PC-3 (cell line): Measurements from ENCODE around the gene CTRB1. TPM values are rescaled to one million over a fixed set of nuclear protein-coding genes. Genes with fewer than 3 reads are reported as not detected.
"Not testable (repeated sequence)": the region's sequence is repeated elsewhere in the genome, so short reads cannot be mapped to it uniquely, and the experiment has no call there.

Source experiments
- ATAC-seq: fragments of 200-7000 bp; cut with Tn5 transposase; 2 replicates; pipeline ENCODE4 v1.9.1; 2020; ENCODE audit warnings: mild to moderate bottlenecking, moderate library complexity
- BruUV-seq: library from RNA; stranded (reverse); fragments of 400-500 nt; replicated peaks from 2 replicates; lab custom pipeline; 2021; lab: Mats Ljungman, UMichigan
- CTCF ChIA-PET: fragments of 300-600 bp; sonication (Branson Sonifier 250); formaldehyde crosslinking; loops from one replicate; lab custom pipeline; 2022; ENCODE audit warnings: antibody characterized with exemption; lab: Charles Lee
- POLR2A ChIA-PET: fragments of 300-600 bp; sonication (Branson Sonifier 250); formaldehyde crosslinking; loops from one replicate; lab custom pipeline; 2022; ENCODE audit warnings: antibody characterized with exemption; ENCODE audit not compliant: unreplicated experiment; lab: Charles Lee
- DNase-seq: peaks from one replicate; pipeline ENCODE4 v3.0.0-alpha.2; 2015
- H2AFZ ChIP-seq: fragments of 300-600 bp; sonication (generic); 2 replicates; pipeline ENCODE4 v1.6.0; 2016; ENCODE audit warnings: antibody characterized with exemption, low read length
- H3F3A ChIP-seq: fragments of 300-600 bp; sonication (generic); one replicate; pipeline ENCODE4 v1.6.0; 2017; ENCODE audit warnings: antibody characterized with exemption, low read length, control low read depth, mild to moderate bottlenecking; ENCODE audit not compliant: unreplicated experiment
- H3K27ac ChIP-seq: fragments of 300-600 bp; sonication (generic); 2 replicates; pipeline ENCODE4 v1.5.1; 2016; ENCODE audit warnings: mild to moderate bottlenecking, low read length
- H3K27me3 ChIP-seq: fragments of 300-600 bp; sonication (generic); 2 replicates; pipeline ENCODE4 v1.6.1; 2016; ENCODE audit warnings: low read length, mixed read lengths
- H3K36me3 ChIP-seq: fragments of 300-600 bp; sonication (generic); 2 replicates; pipeline ENCODE4 v1.6.1; 2016; ENCODE audit warnings: low read depth, mixed run types, low read length, mixed read lengths
- H3K4me1 ChIP-seq: fragments of 300-600 bp; sonication (generic); 2 replicates; pipeline ENCODE4 v1.5.1; 2016; ENCODE audit warnings: low read length; ENCODE audit not compliant: insufficient read depth
- H3K4me2 ChIP-seq: fragments of 300-600 bp; sonication (generic); 2 replicates; pipeline ENCODE4 v1.6.0; 2016; ENCODE audit warnings: low read length
- H3K4me3 ChIP-seq: fragments of 300-600 bp; sonication (generic); 2 replicates; pipeline ENCODE4 v1.5.1; 2016; ENCODE audit warnings: mild to moderate bottlenecking, low read length, mixed read lengths
- H3K79me2 ChIP-seq: fragments of 300-600 bp; sonication (generic); 2 replicates; pipeline ENCODE4 v1.6.1; 2017; ENCODE audit warnings: low read length, mixed read lengths
- H3K9ac ChIP-seq: fragments of 300-600 bp; sonication (generic); 2 replicates; pipeline ENCODE4 v1.6.0; 2016; ENCODE audit warnings: mild to moderate bottlenecking, low read length
- H3K9me2 ChIP-seq: fragments of 300-600 bp; sonication (generic); replicated peaks from 2 replicates; pipeline ENCODE4 v1.6.1; 2016; ENCODE audit warnings: mixed run types, low read length, mixed read lengths
- H3K9me3 ChIP-seq: fragments of 300-600 bp; sonication (generic); 2 replicates; pipeline ENCODE4 v1.6.1; 2016; ENCODE audit warnings: low read length, mixed read lengths
- H4K20me1 ChIP-seq: fragments of 300-600 bp; sonication (generic); 2 replicates; pipeline ENCODE4 v1.6.1; 2016; ENCODE audit warnings: low read length, mixed read lengths
- CTCF ChIP-seq: fragments of 300-600 bp; sonication (generic); conservative IDR thresholded peaks from 2 replicates; pipeline ENCODE4 v1.5.1; 2017; ENCODE audit warnings: antibody characterized with exemption, low read depth, mild to moderate bottlenecking, low read length
- EZH2 ChIP-seq: fragments of 300-600 bp; sonication (generic); IDR thresholded peaks from one replicate; pipeline ENCODE4 v1.6.1; 2017; ENCODE audit warnings: antibody characterized with exemption, mild to moderate bottlenecking, low read length; ENCODE audit not compliant: unreplicated experiment
- EZH2phosphoT487 ChIP-seq: fragments of 300-600 bp; sonication (generic); IDR thresholded peaks from 2 replicates; pipeline ENCODE4 v1.6.1; 2018; ENCODE audit warnings: mild to moderate bottlenecking, antibody characterized with exemption, low read length, borderline replicate concordance
- intact Hi-C: fragments of 100-400 bp; cut with micrococcal nuclease; formaldehyde crosslinking; loops from 2 replicates; pipeline ENCODE4 v1.9.0; 2023
- total RNA-seq: library from RNA; depleted of rRNA; stranded (reverse); fragments of >200 nt; gene quantifications from 2 replicates; pipeline ENCODE4 v1.2.3, GENCODE V29; 2014

Gene CTRB1
- total RNA-seq, 1 experiment from 2014 or later: not detected

- BruUV-seq: no TSS peak
- no peaks in the 10 kb centered on the region for H3K9me3 ChIP-seq
- POLR2A ChIA-PET: no interaction called here
- intact Hi-C loops: no loop called here
- CTCF ChIA-PET: no interaction called here
- no peak overlapping the region for H3K4me2 ChIP-seq
- no peak for TF ChIP-seq EZH2phosphoT487
- TF ChIP-seq EZH2: no peak
- no peak for TF ChIP-seq CTCF
- H3K79me2 ChIP-seq: no peaks in the 10 kb centered on the region
- ATAC-seq: no peak
- H3F3A ChIP-seq: no peaks in the 10 kb centered on the region
- H3K27ac ChIP-seq: no peak overlapping the region
- H3K9ac ChIP-seq: no peak overlapping the region
- no peaks in the 10 kb centered on the region for H4K20me1 ChIP-seq
- no peak for DNase-seq
- H3K36me3 ChIP-seq: no peaks in the 10 kb centered on the region
- no peaks in the 10 kb centered on the region for H3K27me3 ChIP-seq
- H2AFZ ChIP-seq: no peak overlapping the region
- H3K9me2 ChIP-seq: no peaks in the 10 kb centered on the region
- H3K4me3 ChIP-seq: no peak overlapping the region
- no peaks in the 10 kb centered on the region for H3K4me1 ChIP-seq
Observed at GRCh38 chr16:75208861-75209505, 9.8 kb upstream of the CTRB1 start.

DNA sequence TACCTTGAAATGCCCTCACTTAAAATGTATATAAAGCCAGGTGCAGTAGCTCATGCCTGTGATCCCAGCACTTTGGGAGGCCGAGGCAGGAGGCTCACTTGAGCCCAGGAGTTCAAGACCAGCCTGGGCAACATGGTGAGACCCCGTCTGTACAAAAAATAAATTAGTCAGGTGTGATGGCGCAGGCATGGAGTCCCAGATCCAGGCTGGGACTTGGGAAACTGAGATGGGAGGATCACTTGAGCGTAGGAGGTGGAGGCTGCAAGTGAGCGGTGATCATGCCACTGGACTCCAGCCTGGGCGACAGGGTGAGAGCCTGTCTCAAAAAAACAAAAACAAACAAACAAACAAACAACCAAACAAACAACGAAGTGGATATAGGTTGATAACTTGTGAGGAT is 9.3 kb upstream of the CTRB1 start:
- DNase-seq, H3K4me3 ChIP-seq, H3K4me1 ChIP-seq, H3K9me3 ChIP-seq, H3K4me2 ChIP-seq, ATAC-seq, H3K36me3 ChIP-seq, H3K27me3 ChIP-seq, H3K27ac ChIP-seq, H3K9ac ChIP-seq, H3F3A ChIP-seq, intact Hi-C loops, BruUV-seq, H3K79me2 ChIP-seq, POLR2A ChIA-PET, H4K20me1 ChIP-seq, H3K9me2 ChIP-seq, H2AFZ ChIP-seq, CTCF ChIA-PET: not testable (repeated sequence)

- Histone ChIP-seq H3K36me3 (no peaks in the 10 kb centered on the region), H3K27me3 (no peaks in the 10 kb centered on the region), H3K4me2 (no peak overlapping the region), H2AFZ (no peak overlapping the region), H3K9ac (no peak overlapping the region), H3K27ac (no peak overlapping the region), H3K9me3 (no peaks in the 10 kb centered on the region), H3F3A (no peaks in the 10 kb centered on the region), H3K9me2 (no peaks in the 10 kb centered on the region), H3K4me3 (no peak overlapping the region), H3K4me1 (no peaks in the 10 kb centered on the region), H4K20me1 (no peaks in the 10 kb centered on the region), H3K79me2 (no peaks in the 10 kb centered on the region)
- ChIA-PET POLR2A (no interaction called here), CTCF (no interaction called here)
- no TSS peak for BruUV-seq
- intact Hi-C loops: no loop called here
- TF ChIP-seq EZH2 (no peak), EZH2phosphoT487 (no peak), CTCF (no peak)
- no peak for ATAC-seq
- DNase-seq: no peak
Observed at GRCh38 chr16:75209944-75210343, 8.8 kb upstream of the CTRB1 start.

DNA sequence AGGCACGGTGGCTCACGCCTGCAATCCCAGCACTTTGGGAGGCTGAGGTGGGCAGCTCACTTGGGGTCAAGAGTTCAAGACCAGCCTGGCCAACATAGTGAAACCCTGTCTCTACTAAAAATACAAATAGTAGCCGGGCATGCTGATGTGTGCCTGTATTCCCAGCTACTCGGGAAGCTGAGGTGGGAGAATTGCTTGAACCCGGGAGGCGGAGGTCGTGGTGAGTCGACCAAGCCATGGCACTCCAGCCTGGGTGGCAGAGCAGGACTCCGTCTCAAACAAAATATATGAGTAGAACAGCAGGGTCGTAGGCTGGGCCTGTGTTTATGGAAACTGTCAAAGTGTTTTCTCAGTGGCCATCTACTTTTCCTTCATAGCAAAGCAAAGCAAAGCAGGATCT is 7.5 kb upstream of the CTRB1 start:
- H3F3A ChIP-seq, H2AFZ ChIP-seq, H3K79me2 ChIP-seq, H3K9me3 ChIP-seq, H3K4me3 ChIP-seq, H3K9ac ChIP-seq, H4K20me1 ChIP-seq, H3K9me2 ChIP-seq, H3K27ac ChIP-seq, H3K4me1 ChIP-seq, POLR2A ChIA-PET, CTCF ChIA-PET, H3K4me2 ChIP-seq, H3K36me3 ChIP-seq, H3K27me3 ChIP-seq, DNase-seq, ATAC-seq, intact Hi-C loops, BruUV-seq: not testable (repeated sequence)
